Mucosa of rectum (tissue), 2 donors: ENCODE measurements around the gene TSGA10IP.

Experiments
- H3K27ac ChIP-seq, 2 donors: one replicate each; pipeline ENCODE4 v1.7.0; 2013; ENCODE audit warnings: inconsistent platforms in 2 of 2, low read depth in 2 of 2, low read length in 2 of 2
- H3K27me3 ChIP-seq, 2 donors: one replicate each; pipeline ENCODE4 v1.7.0; 2013; ENCODE audit warnings: low read length in 2 of 2; ENCODE audit not compliant: control insufficient read depth in 2 of 2, insufficient read depth in 2 of 2
- H3K36me3 ChIP-seq, 2 donors: one replicate each; pipeline ENCODE4 v1.7.0; 2013; ENCODE audit warnings: low read length in 2 of 2; ENCODE audit not compliant: control insufficient read depth in 2 of 2, insufficient read depth in 2 of 2
- H3K4me1 ChIP-seq, 2 donors: one replicate each; pipeline ENCODE4 v1.7.0; 2013; ENCODE audit warnings: low read length in 2 of 2, mild to moderate bottlenecking in 1 of 2; ENCODE audit not compliant: control insufficient read depth in 2 of 2, insufficient read depth in 2 of 2
- H3K4me3 ChIP-seq, 2 donors: one replicate each; pipeline ENCODE4 v1.7.0; 2013; ENCODE audit warnings: low read length in 2 of 2
- H3K9ac ChIP-seq, 2 donors: one replicate each; pipeline ENCODE4 v1.7.0; 2013; ENCODE audit warnings: low read length in 2 of 2, low read depth in 1 of 2, mild to moderate bottlenecking in 1 of 2
- H3K9me3 ChIP-seq, 2 donors: one replicate each; pipeline ENCODE4 v1.7.0; 2013; ENCODE audit warnings: low read length in 2 of 2; ENCODE audit not compliant: control insufficient read depth in 2 of 2
- donor health status: healthy.
- donor health status: Normal muscosa, but diverticular disease.

The TSGA10IP gene

DNA sequence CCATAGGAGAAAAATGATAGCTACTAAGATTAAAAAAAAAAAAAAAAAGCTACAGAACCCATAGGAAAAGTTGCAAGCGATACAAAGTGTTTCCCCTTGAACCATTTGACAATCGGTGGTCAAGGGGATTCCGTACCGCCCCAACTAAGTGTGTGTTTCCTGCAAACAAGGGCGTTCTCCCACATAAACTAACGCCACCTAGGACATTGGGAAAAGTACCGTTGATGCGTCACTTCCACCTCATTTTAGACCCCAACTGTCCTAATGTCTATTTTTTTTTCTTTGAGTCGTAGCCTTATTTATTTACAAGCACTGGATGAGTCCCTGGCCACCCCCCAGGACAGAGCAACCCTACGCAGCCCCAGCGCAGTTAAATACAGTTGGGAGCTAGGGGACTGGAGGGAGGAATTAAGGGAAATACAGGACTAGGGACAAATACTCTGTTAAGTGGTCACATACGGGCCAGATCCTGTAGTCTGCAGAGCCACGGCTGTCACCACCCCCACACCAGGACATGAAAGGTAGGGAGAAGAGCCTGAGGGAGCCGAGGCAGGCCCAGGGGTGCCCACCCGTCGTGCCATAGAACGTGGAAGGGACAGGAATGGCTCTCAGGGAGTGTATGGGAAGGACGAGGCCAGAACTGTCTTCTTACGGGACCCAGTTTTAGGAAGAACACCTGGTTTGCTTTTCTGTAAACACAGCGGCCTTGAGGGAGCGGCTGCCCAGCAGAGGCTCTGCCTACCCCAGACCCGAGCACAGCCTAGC, 37.7 kb downstream of the TSGA10IP start:
- no peak overlapping the region for H3K4me3 ChIP-seq
- H3K27ac ChIP-seq = no peak overlapping the region
- H3K4me1 ChIP-seq = no peaks in the 10 kb centered on the region
- no peak overlapping the region for H3K9ac ChIP-seq
- H3K27me3 ChIP-seq = no peaks in the 10 kb centered on the region
- peaks cover 11 to 13% of the 10 kb centered on the region in 2 donors for H3K36me3 ChIP-seq
- no peaks in the 10 kb centered on the region for H3K9me3 ChIP-seq

DNA sequence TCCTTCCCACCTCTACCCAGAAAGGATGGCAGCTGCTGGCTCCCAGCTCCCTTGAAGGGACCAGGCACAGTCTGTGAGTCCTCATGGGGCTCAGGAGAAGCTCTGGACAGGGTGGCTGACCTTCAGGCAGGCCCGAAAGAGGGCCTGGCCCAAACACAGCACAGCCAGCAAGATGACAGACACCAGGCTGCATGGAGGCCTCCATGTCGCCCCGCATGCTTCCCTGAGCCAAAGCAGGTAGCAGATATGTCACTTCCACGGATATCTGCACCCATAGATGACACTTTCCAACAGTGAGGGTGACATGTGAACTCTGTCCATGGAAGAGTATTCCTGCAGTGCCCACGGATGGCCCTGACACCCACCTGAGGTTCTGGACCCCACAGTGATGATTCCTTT, 38.3 kb downstream of the TSGA10IP start:
- Histone ChIP-seq H3K27me3 (no peaks in the 10 kb centered on the region), H3K4me1 (no peaks in the 10 kb centered on the region), H3K27ac (no peak overlapping the region), H3K9ac (no peak overlapping the region), H3K9me3 (no peaks in the 10 kb centered on the region), H3K36me3 (peaks cover 8 to 9% of the 10 kb centered on the region in 2 donors), H3K4me3 (no peak overlapping the region)

DNA sequence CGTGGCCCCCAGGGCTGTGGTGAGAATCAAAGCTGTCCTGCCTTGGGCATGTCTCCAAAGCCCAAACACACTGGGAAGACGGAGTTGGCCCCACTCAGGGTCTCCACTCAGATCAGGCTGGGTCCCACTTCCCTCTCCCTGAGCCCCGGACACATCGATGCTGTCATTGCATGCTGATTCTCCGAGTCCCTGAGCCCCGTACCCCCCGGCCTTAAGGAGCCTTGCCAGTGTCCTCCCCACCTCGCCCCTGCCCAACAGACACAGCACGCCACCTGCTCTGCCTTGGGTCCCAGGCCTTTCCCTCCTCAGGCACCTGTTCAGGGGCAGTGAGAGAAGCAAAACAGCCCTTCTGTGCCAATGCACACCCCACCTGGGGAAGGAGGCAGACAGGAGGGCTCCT, 42.1 kb downstream of the TSGA10IP start:
- H3K36me3 ChIP-seq = no peaks in the 10 kb centered on the region
- no peaks in the 10 kb centered on the region for H3K27me3 ChIP-seq
- H3K9ac ChIP-seq = no peak overlapping the region
- no peaks in the 10 kb centered on the region for H3K9me3 ChIP-seq
- no peaks in the 10 kb centered on the region for H3K4me1 ChIP-seq
- no peak overlapping the region for H3K27ac ChIP-seq
- H3K4me3 ChIP-seq = no peak overlapping the region

- Histone ChIP-seq H3K27ac (no peak overlapping the region), H3K36me3 (no peaks in the 10 kb centered on the region), H3K4me1 (no peaks in the 10 kb centered on the region), H3K9ac (no peak overlapping the region), H3K4me3 (no peak overlapping the region), H3K9me3 (no peaks in the 10 kb centered on the region), H3K27me3 (no peaks in the 10 kb centered on the region)
These were observed 43.7 kb downstream of the TSGA10IP start for GRCh38 chr11:65988791-65989592.

DNA sequence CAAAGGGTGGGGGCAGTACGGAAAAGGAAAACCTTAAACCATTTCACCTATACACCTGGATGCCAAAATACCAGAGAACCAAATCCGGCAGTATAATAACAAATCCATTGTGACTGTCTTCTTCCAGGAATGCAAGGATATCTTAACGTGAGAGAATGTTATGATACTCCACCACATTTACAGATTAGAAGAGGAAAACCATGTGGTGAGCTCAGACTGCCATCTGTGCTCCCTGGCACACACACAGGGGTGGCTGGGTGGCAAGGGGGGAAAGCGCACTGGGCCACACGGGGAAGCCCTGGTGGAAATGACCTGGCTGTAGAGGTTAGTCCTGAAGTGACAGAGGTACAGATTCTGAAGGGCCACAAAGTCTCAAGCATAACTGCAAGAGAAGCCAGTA, 46.8 kb downstream of the TSGA10IP start:
- peaks cover 0 to 2% of the 10 kb centered on the region in 2 donors for H3K36me3 ChIP-seq
- H3K9me3 ChIP-seq = no peaks in the 10 kb centered on the region
- no peak overlapping the region for H3K9ac ChIP-seq
- no peak overlapping the region for H3K27ac ChIP-seq
- no peaks in the 10 kb centered on the region for H3K27me3 ChIP-seq
- no peak overlapping the region for H3K4me3 ChIP-seq
- H3K4me1 ChIP-seq = peaks cover 3 to 4% of the 10 kb centered on the region in 2 donors

GRCh38 chr11:65997286-65997685, 52.0 kb downstream of the TSGA10IP start:
- H3K9ac ChIP-seq = no peak overlapping the region
- H3K4me3 ChIP-seq = no peak overlapping the region
- peaks cover 27 to 36% of the 10 kb centered on the region in 2 donors for H3K36me3 ChIP-seq
- H3K9me3 ChIP-seq = no peaks in the 10 kb centered on the region
- H3K27me3 ChIP-seq = no peaks in the 10 kb centered on the region
- no peak overlapping the region for H3K27ac ChIP-seq
- peaks cover 9 to 11% of the 10 kb centered on the region in 2 donors for H3K4me1 ChIP-seq

DNA sequence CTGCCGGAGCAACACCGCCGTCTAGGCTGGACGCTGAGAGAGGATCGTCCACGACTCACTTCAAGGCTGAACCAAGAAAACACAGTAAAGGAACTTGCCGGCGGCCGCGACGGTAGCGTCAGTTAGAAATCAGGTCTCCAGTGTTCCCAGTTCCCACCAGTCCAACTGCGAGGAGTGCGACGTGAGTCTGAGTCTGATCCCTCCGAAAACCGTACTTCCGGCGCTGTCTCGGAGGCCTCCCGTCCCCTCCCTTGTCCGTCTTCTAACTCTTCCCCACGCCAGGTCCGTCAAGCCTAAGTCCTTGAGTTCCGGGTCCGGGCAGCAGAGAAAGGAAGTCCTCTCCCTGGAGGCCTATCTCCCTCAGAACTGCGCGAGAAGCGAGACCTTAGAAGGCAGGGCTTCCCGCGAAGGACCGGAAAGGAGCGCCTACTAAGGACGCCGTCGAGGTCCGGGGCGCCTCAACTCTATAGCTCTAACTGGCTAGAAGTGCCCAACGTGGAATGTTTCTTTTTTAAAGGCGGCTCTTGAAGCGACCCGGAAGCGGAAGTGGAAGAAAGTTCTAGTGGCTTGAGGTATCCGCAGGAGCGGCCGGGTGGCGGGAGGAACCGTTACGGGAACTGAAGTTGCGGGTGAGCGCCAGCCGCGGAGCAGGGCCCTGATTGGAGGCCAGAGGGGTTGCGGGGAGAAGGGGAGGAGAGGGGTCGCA, 56.8 kb downstream of the TSGA10IP start, which contains the start of the genes BANF1 and EIF1AD:
Gene BANF1, plus strand, starts transcription at position 562 of the 706 bp plus-strand sequence. CDS start 748 bp downstream, outside the sequence.
Gene EIF1AD, minus strand, starts transcription at position 216 of the 706 bp plus-strand sequence. CDS start 1,768 bp downstream, outside the sequence.
- Histone ChIP-seq H3K27ac (peak within 1 kb of the TSS; percentile 96 to 99), H3K4me1 (peaks cover 14 to 16% of the 10 kb centered on the region in 2 donors), H3K9me3 (no peaks in the 10 kb centered on the region), H3K9ac (peak within 1 kb of the TSS; percentile 80 to 97), H3K27me3 (no peaks in the 10 kb centered on the region), H3K4me3 (peak within 1 kb of the TSS; percentile 85 to 100), H3K36me3 (peaks cover 34 to 48% of the 10 kb centered on the region in 2 donors)

DNA sequence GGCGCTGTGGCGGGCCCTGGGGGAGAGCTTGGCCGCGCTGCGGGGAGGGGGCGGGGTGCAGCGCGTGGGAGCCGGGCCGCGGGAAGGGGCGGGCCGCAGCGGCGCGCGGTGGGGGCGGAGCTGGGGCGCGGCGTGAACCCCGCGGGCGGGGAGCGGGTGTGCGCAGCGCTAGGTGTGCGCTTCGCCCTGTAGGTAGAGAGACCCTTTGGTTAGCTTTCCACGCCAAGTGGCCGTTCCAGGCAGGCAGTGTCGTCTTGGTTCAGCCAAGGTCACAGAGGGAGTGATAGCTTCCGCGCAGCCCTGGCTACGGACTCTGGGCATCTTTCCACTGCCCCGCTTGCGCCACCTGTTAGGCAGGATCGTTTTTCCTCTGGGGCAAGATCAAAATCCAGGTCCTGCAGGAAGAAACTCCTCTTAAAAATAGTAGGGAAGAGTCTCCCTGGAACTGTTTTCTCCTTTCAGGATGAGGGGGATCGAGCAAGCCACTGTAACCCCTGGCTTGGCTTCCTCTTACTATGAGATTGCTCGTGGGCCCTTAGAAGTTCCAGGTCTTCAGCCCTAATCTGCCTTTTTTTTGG, 57.5 kb downstream of the TSGA10IP start:
- peaks cover 14 to 16% of the 10 kb centered on the region in 2 donors for H3K4me1 ChIP-seq
- peaks cover 30 to 41% of the 10 kb centered on the region in 2 donors for H3K36me3 ChIP-seq

DNA sequence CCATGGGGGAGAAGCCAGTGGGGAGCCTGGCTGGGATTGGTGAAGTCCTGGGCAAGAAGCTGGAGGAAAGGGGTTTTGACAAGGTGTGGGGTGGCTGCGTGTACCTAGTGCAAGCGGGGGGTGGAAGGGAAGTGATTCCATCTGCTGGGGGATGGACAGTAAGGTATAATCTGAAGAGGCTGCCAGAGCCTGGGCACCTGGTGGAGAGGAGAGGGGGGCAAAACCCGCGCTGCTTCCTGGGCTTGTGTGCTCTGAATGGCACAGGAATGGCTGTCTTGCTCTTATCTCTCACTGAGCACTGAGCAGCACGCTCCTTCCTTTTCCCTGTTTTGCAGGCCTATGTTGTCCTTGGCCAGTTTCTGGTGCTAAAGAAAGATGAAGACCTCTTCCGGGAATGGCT, 58.0 kb downstream of the TSGA10IP start:
- H3K4me3 ChIP-seq = peak overlapping the region; percentile 85 to 100
- H3K4me1 ChIP-seq = peaks cover 14 to 16% of the 10 kb centered on the region in 2 donors
- no peaks in the 10 kb centered on the region for H3K27me3 ChIP-seq
- peak overlapping the region; percentile 79 to 80 for H3K9ac ChIP-seq
- no peaks in the 10 kb centered on the region for H3K9me3 ChIP-seq
- peaks cover 27 to 36% of the 10 kb centered on the region in 2 donors for H3K36me3 ChIP-seq
- peak overlapping the region; percentile 96 to 99 for H3K27ac ChIP-seq

More for the DNA sequence above, 57.5 kb downstream of the TSGA10IP start:
- Histone ChIP-seq H3K27me3 (no peaks in the 10 kb centered on the region), H3K9ac (peak overlapping the region; percentile 79 to 80), H3K27ac (peak overlapping the region; percentile 96 to 99), H3K4me3 (peak overlapping the region; percentile 85 to 100), H3K9me3 (no peaks in the 10 kb centered on the region)
